Loucy (cell line): ENCODE results near the gene CHCHD6.

Experiments used
- CTCF ChIP-seq: fragments of 200-600 bp; sonication (generic); conservative IDR thresholded peaks from 2 replicates; pipeline ENCODE4 v1.5.1; 2014; ENCODE audit warnings: mild to moderate bottlenecking, antibody characterized with exemption, low read length
- EZH2phosphoT487 ChIP-seq: fragments of 200-600 bp; IDR thresholded peaks from 2 replicates; pipeline ENCODE4 v1.6.1; 2018; ENCODE audit warnings: antibody characterized with exemption, mild to moderate bottlenecking, moderate library complexity, borderline replicate concordance

- TF ChIP-seq CTCF (no peak), EZH2phosphoT487 (no peak)
Measured at GRCh38 chr3:126765187-126766069, 61.4 kb downstream of the CHCHD6 start.
